ENCODE data around the gene MAGI2.
A peak's percentile ranks its signal among the peaks of the same experiment; 100 is the strongest.
"Not testable (repeated sequence)": the region's sequence is repeated elsewhere in the genome, so short reads cannot be mapped to it uniquely, and the experiment has no call there.

Gene MAGI2

DNA sequence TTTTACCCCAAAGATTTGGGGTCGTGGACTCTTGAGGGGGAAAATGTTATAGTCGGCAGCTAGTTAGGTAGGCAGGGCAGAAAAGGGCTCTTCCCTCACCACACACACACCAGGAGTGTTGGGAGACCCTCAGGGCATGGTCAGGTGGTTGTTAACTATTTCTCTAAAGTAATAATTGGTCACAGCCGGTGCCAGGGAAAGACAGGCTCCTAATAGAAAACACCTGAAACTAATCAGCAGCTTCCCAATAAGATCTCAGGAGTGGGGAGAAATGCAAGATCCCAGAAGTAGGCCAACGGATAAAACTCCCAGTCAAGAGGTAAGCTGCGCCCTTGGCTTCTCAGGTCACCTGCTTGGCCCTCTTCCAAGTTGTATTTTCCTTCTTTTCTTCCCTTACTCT lies 1441.8 kb downstream of the MAGI2 start:
- DNase-seq (ENCODE audit: extremely low read depth, low read depth), result no peak

DNA sequence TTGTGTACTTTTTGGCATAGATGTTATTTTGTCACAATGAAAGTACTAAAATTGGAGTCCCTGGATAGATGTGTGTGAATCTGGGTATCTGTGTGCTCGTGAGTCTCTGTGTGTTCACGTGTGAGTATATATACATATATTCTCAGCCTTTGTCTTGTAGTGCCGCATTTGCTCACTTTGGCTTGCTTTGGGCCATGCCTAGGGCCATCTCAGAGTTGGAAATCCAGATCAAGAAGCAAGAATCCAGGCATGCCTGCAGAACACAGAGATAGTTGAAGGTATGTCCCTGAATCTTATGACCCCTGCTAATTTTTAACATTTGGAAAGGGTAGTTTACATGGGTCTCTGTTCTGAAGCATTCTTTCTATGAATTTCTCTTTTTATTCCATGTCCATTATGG lies 1446.2 kb downstream of the MAGI2 start:
- no peak overlapping the region for H3K4me3 ChIP-seq (replicated peaks; ENCODE audit: low read depth, low read length)
- TF ChIP-seq, protein P1, sequence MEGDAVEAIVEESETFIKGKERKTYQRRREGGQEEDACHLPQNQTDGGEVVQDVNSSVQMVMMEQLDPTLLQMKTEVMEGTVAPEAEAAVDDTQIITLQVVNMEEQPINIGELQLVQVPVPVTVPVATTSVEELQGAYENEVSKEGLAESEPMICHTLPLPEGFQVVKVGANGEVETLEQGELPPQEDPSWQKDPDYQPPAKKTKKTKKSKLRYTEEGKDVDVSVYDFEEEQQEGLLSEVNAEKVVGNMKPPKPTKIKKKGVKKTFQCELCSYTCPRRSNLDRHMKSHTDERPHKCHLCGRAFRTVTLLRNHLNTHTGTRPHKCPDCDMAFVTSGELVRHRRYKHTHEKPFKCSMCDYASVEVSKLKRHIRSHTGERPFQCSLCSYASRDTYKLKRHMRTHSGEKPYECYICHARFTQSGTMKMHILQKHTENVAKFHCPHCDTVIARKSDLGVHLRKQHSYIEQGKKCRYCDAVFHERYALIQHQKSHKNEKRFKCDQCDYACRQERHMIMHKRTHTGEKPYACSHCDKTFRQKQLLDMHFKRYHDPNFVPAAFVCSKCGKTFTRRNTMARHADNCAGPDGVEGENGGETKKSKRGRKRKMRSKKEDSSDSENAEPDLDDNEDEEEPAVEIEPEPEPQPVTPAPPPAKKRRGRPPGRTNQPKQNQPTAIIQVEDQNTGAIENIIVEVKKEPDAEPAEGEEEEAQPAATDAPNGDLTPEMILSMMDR (IDR thresholded peaks at IDR 0.05; ENCODE audit: low read depth, low read length, missing control alignments), result no peak
- DNase-seq (ENCODE audit: extremely low read depth, low read depth), result no peak

More for the DNA sequence above, 1441.8 kb downstream of the MAGI2 start:
- TF ChIP-seq, protein P1 (IDR thresholded peaks at IDR 0.05; ENCODE audit: low read depth, low read length, missing control alignments), result no peak
- no peak overlapping the region for H3K4me3 ChIP-seq (replicated peaks; ENCODE audit: low read depth, low read length)

DNA sequence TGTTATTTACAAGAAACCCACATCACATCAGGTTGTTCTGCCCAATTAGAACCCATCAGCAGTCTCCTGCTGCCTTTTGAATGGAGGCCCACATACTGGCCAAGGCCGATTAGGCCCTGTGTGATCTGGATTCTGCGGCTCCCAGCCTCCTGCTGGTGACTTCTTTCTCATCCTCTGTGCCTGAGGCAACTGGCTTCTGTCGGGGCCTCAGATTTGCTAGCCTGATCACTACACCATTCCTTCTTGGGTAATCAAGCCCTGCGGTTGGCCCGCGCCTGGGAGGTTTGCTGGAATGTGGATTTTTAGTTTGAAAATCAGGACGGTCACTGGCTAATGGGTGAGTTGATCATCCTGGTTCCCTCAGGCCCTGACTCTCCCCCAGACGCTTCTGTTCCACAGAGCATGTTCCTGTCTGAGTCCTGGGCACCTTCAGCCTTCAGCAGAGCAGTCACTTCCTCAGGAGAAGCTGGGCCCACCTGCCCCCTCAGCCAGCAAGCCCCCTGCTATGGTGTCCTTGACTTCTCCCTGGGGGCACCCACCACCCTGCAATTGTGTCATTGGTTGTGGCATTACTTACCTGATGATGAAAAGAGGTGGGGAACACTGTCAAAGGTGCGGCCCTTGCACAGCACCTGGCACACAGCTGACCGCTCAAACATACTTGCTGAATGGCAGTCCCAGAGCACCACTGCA lies 1447.3 kb downstream of the MAGI2 start:
- no peak overlapping the region for H3K4me3 ChIP-seq (replicated peaks; ENCODE audit: low read depth, low read length)
- TF ChIP-seq, protein P1 (IDR thresholded peaks at IDR 0.05; ENCODE audit: low read depth, low read length, missing control alignments), result no peak
- DNase-seq (ENCODE audit: extremely low read depth, low read depth), result no peak

DNA sequence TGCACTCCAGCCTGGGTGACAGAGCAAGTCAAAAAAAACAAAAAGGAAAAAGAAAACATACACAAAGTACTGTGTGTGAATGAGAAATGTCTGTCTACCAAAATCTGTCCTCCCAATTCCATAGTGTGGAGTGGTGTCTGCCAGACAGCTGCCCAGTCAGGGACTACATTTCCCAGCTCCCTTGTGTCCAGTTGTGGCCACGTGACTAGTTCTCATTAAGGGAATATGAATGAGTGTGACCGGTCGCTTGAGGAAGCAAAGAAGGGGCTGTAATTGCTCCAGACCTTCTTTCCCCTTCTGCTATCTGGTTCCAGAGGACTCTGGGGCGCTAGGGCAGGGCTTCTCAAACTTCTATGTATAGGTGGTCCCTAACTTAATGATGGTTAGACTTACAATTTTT lies 1450.8 kb downstream of the MAGI2 start:
- DNase-seq (ENCODE audit: extremely low read depth, low read depth), result no peak
- TF ChIP-seq, protein P1 (IDR thresholded peaks at IDR 0.05; ENCODE audit: low read depth, low read length, missing control alignments), result no peak
- no peak overlapping the region for H3K4me3 ChIP-seq (replicated peaks; ENCODE audit: low read depth, low read length)

DNA sequence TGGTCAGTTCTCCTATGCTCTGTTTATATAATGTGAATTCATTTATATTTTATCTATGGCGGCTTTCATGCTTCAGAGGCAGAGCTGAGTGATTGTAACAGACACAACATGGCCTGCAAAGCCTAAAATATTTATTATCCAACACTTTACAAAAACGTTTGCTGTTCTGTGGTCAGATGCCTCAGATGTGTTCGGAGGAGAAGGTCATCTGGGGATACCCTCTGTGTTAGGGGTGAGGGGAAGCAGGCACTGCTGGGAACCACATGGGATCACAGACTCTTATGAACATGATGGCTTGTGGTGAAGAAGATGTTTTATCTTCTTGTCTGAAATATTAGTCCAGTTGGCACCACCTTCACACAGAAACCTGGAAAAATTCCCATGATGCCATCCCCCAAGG lies 1451.4 kb downstream of the MAGI2 start:
- no peak for DNase-seq (ENCODE audit: extremely low read depth, low read depth)
- TF ChIP-seq, protein P1 (IDR thresholded peaks at IDR 0.05; ENCODE audit: low read depth, low read length, missing control alignments), result no peak
- no peak overlapping the region for H3K4me3 ChIP-seq (replicated peaks; ENCODE audit: low read depth, low read length)

DNA sequence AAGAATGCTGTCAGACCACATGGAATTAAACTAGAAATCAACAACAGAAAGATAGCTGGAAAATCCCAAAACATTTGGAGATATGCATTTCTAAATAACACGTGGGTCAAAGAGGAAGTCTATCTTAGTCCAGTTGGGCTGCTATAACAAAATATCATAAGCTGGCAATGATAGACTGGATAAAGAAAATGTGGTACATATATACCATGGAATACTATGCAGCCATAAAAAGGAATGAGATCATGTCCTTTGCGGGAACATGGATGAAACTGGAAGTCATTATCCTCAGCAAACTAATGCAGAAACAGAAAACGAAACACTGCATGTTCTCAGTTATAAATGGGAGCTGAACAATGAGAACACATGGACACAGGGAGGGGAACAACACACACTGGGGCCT lies 1454.3 kb downstream of the MAGI2 start:
- not testable (repeated sequence) for DNase-seq (ENCODE audit: extremely low read depth, low read depth); H3K4me3 ChIP-seq (replicated peaks; ENCODE audit: low read depth, low read length)

DNA sequence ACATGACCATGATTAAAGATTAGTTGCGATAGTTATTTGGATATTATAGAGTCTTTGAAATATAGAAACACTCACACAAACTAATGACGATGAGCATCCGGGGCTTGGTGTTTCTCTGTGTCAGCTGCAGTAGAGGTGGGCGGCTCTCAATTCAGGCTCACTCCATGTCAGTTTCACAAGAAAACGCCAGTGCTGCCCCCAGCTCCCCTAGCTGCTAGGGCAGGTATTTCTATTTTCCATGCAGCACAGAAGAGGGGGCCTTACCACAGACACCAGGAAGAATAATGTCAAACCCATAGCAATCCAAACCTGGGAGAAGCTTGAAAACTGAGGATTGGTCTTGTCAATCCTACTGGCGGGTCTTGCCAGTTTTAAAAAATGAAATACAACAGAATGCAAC lies 1457.8 kb downstream of the MAGI2 start:
- no peak overlapping the region for H3K4me3 ChIP-seq (replicated peaks; ENCODE audit: low read depth, low read length)
- no peak for DNase-seq (ENCODE audit: extremely low read depth, low read depth)
- TF ChIP-seq, protein P1 (IDR thresholded peaks at IDR 0.05; ENCODE audit: low read depth, low read length, missing control alignments), result peak; percentile 16

All from HFF-Myc (cell line).